AG10803 (cell line): ENCODE measurements around the gene PRLR.

Source experiments
- DNase-seq: peaks from one replicate; pipeline ENCODE4 v3.0.0; 2010; ENCODE audit warnings: low read depth
- H3K4me3 ChIP-seq: 2 replicates; pipeline ENCODE4 v1.5.1; 2011; ENCODE audit warnings: mild to moderate bottlenecking, low read length, control low read depth
- TF ChIP-seq, protein P1 (sequence below): conservative IDR thresholded peaks from 2 replicates; pipeline ENCODE4 v1.5.1; 2011; ENCODE audit warnings: mild to moderate bottlenecking, low read length, control low read depth, inconsistent platforms

PRLR gene

DNA sequence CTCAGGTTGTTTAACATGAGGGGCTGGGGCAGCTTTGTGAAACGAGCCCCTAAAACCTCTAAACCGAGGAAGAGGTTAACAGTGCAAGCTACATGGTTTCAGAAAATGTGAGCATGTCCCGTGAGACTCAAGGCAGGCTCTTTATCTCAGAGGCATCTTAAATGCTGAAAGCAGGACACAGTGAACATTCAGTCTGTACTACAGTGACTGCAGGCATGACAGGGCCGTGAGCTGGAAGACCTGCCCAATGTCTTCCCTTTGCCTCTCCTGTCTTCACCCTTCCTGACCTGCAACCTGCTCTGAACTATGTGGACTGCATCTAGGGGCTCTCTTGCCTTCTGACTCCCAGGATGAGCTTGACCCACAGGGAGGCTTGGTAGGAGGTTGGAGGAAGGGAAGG lies 58.3 kb downstream of the PRLR start:
- TF ChIP-seq, protein P1, sequence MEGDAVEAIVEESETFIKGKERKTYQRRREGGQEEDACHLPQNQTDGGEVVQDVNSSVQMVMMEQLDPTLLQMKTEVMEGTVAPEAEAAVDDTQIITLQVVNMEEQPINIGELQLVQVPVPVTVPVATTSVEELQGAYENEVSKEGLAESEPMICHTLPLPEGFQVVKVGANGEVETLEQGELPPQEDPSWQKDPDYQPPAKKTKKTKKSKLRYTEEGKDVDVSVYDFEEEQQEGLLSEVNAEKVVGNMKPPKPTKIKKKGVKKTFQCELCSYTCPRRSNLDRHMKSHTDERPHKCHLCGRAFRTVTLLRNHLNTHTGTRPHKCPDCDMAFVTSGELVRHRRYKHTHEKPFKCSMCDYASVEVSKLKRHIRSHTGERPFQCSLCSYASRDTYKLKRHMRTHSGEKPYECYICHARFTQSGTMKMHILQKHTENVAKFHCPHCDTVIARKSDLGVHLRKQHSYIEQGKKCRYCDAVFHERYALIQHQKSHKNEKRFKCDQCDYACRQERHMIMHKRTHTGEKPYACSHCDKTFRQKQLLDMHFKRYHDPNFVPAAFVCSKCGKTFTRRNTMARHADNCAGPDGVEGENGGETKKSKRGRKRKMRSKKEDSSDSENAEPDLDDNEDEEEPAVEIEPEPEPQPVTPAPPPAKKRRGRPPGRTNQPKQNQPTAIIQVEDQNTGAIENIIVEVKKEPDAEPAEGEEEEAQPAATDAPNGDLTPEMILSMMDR, result no peak

DNA sequence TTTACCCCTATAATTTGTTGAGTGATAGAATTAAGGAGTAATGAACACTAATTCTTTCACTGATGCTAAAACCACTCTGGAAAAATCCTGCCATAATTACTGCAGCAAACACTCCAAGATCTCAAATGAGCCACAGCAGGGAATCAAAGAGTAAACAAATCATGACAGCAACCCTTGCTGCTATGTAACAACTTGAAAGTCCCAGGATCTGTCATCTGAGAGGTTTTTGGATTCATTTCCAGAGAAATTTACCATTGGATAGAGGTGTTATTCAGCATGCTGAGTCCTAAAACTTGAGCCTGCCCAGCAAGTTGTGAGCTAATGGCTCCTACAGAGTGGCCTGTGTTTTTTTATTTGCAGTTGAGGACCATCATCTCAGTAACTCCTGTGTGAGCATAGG lies 59.2 kb downstream of the PRLR start:
- H3K4me3 ChIP-seq, result no peak overlapping the region
- DNase-seq, result no peak

More for the DNA sequence above, 58.3 kb downstream of the PRLR start:
- DNase-seq, result no peak
- H3K4me3 ChIP-seq, result no peak overlapping the region

DNA sequence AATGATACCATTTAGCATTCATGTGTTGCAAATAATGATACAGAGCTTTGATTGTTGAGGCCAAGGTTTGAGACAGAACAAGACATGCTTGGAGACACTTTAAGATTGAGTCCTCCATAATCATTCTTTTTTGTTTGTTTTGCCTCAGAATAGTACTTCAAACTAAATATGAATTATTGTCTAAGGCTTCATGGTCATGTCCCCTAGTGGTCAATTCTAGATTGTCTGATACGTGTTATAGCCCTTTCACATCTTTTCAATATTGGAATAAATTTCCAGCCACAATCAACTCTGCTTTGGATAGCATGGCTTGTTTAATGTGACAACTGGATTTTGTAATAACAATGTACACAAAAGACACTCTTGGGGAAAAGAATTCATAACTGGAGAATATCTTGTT lies 64.2 kb downstream of the PRLR start:
- TF ChIP-seq, protein P1, result no peak
- DNase-seq, result no peak
- H3K4me3 ChIP-seq, result no peak overlapping the region

More for the DNA sequence above, 59.2 kb downstream of the PRLR start:
- TF ChIP-seq, protein P1, result no peak

DNA sequence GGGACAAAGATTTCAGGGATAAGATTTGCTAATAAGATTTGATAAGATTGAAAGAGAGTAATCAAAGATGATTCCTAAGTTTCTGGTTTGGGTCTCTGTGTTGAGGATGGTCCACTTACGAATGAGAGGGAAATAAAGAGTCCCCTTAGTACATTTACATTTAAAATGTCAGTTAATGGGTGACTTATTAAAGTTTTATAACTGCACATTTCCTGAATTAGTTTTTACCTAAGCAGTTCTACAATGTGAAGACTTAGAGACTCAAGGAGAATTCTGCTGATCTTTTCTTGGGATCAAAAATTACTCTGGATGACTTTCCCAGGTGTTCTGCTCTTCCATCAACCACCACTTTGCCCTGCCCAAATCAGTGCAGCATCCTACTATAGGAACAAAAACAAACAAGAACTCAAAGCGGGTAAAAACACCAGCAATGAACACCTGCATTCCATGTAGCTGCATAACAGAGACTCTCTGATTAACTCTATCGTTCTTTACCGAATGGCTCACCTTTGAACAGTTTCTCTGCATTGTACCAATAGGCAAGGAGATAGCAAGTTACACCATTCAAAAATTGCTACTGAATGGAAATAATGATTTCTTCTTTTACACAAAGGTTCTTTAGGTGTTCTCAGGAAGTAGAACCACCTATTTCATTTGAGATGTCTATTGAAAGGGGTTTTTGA lies 65.3 kb downstream of the PRLR start:
- TF ChIP-seq, protein P1, result no peak
- H3K4me3 ChIP-seq, result no peak overlapping the region
- no peak for DNase-seq

DNA sequence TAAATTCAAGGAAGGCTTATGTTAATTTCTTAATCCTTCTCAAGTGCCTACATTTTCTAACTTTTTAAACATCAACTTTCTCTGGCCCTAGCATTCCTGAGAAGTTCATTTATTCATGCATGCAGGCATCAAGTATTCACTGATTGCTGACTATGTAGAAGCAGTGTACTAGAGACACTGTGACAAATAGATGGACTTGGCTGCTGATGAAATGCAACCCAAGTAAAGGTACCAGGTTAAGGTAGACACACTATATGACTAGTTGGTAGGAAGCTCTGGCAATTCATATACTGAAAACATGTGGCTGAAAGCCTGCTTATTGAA lies 66.6 kb downstream of the PRLR start:
- no peak for DNase-seq
- TF ChIP-seq, protein P1, result no peak
- no peak overlapping the region for H3K4me3 ChIP-seq

DNA sequence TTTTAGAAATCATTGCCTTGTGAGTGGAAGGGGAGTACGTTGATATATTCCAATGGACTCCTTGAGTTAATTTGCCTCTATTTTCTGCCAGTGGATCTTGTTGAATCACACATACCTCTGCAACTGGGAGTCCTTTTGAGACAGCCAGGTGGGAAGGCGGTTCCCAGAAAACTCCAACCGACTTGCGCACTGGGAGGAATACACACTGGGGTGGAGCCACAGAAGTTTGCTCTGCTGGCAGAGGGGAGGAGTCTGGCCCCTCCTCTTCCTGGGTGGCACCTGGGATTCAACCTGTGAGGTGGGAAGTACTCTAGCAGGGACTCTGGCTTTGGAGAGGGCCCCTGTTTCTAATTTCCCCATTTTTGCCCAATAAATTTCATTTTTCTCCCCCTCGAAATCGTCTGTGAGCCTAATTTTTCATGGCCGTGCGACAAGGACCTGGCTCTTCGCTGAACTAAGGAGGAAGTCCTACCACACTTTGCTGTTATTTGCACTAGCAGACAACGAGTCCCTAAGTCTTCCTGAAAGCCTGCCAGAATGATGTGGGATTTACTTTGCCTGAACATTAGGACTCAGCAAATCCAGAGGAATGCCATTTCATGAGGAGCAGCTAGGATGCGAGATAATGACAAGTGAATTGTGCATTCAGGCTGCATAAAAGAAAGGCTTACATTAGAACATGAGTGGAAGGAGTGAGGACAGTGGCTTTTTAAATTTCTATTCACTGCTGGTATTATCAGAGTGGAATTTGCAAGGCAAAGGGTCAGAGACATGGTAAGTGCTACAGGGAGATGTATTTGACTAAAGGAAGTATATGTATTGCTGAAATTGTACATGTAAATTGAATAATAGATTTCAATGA lies 67.2 kb downstream of the PRLR start:
- no peak for DNase-seq
- TF ChIP-seq, protein P1, result no peak
- H3K4me3 ChIP-seq, result no peak overlapping the region

DNA sequence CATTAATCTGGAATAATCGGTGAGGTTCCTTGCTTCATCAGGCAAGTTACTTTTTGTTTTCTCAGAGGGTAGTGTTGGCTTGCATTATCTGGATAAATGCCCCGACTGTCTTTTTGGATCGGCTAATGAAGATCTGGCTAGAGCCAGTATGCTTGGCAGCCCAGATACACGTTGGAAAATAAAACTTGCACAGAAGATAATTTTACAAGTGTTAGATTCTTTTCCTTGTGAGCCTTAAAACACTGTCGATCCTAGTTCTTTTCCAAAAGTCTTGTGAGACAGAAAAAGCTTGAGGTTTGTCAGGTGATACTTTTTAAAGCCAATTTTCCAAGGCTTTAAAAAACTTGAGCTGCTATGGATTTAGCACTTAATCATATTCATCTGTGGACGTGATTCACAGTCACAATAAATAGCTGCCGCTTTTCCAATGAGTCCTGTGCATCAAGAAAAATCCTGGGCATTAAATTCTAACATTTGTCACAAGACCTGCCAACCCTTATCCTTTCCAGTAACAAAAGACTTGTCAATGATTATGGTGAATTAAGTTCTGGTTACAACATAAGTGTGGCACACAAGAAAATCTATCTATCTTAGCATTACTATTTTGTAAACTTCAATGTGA lies 68.5 kb downstream of the PRLR start:
- DNase-seq, result peak; percentile 13
- TF ChIP-seq, protein P1, result no peak
- no peak overlapping the region for H3K4me3 ChIP-seq
